NCI-H1092 (cell line): Measurements from ENCODE around the gene ABCA2.

Experiments
- DNase-seq: peaks from one replicate; lab custom pipeline; 2025; lab: John Stamatoyannopoulos, UW

Gene ABCA2

DNA sequence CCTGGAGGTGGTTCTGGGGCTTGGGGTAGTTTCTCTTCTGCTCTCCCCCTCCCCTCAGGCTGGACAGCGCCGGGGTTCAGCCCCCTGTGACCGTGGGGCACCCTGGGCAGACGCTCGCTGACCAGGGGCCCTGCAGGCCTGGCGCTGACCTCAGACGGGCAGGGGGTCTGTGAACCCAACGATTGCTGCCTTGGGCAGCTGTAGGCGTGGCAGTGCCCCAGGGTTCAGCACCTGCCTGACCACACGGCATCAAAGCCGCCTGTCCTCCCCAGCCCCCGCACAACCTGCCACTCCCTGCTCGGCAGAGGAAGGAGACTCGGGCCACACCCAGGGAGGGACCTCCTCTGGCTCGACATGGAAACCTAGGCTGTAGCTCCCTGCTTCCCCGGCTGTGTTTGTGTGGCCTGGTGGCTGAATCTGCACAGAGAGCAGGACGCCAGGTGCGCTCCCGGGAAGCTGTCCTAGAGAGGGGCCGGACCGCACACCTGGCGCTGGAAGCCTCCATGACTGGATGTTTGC is 63.8 kb downstream of the ABCA2 start:
- DNase-seq, result no peak

DNA sequence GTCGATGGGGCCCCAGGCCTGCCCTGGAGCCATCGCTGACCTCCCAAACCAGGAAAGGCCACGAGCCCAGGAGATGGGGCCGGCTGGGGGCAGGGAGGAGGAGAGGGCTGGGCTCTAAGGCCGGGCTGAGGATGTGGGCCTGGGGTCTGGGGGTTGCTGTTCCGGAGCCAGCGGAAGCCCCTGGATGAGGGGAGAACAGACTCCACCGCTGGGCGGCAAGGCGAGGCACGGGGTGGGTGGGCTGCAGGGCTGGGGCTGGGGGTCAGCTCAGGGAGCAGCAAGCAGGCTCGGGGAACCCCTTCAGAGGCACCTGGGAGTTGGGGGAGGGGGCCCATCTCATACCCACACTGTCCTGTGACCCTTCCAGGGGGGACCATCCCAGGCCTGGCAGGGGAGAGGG is 64.3 kb downstream of the ABCA2 start:
- no peak for DNase-seq

DNA sequence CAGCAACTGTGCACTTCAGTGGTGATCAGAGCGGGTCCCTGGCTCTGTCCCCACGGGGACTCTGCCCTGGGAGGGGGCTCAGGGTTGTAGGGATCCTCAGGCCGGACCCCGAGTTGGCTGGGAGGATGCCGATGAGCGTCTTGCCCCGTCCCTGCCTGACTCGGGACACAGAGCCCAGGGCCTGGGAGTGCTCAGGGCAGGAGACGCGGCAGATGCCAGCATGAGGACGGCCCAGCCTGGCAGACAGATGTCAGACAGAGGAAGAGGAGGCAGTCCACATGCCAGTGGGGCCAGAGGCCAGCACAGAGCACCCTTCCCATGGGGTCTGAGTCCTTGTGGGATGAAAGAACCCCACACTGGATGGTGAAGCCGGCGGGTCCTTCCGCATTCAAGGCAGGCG is 64.7 kb downstream of the ABCA2 start:
- no peak for DNase-seq

DNA sequence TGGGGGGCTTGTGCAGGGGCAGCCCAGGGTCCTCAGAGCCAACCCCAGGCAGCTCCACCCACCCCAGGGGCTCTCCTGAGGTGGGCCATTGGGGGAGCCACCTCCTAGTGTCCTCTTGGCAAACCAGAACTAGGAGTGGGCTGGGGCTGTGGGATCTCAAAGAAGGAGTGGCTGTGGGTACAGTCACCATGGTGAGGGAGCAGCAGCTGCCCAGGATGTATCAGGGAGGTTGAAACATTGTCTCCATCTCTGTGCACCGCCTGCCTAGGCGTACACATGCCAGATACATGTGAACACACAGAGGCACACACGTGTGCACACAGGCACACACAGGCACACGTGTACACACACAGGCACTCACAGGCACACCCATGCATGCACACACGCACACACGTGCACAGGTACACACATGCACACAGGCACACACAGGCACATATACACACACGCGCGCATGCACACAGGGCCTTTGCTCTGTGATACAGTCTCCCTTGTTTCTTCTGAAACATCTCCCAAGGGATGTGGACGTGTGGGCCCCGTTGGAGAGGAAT is 65.3 kb downstream of the ABCA2 start:
- no peak for DNase-seq

DNA sequence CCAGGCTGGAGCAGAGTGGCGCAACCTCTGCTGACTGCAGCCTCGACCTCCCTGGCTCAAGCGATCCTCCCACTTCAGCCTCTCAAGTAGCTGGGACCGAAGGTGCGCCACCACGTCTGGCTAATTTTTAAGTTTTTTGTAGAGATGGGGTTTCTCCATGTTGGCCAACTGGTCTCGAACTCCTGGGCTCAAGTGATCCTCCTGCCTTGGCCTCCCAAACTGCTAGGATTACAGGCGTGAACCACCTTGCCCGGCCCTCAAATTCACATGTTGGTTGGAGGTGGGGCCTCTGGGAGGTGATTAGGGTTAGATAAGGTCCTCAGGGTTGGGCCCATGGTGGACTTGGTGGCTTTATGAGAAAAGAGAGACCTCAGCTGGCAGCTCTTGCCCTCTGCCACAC is 65.9 kb downstream of the ABCA2 start:
- no peak for DNase-seq

DNA sequence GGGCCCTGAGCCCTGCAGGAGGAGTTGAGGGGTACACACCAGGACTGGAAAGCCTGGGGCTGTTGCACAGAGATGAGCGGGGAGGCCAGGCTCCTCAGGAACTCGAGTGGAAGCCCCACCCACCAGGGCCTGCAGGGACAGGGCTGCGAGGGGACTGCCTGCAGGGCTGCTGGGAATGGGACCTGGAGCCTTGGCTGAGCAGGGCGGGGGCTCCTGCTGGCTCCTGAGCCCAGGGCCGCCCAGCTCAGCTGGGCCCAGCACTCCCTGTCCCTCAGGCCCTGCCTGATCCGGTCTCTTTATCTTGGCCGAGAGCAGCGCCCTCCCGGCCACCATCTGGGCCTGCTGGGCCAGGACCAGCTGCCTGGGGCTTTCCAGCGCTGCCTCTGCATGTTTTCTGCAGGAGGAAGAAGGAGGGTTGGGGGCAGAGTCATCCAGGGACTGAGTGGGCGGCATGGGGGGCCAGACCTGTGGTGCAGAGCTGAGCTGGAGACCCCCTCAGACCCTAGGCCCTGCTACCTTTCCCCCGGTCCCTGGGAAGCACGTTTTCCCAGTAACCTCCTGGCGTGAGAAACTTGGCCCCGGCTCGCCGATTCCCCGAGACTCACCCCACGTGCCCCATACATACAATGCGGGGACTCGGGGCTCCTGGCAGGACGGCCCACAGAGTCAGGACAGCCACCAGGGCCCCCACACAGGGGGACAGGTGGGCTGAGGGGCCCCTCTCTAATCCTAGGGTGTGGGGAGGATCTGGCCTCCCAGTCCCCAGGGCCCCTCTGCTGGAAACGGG is 66.6 kb downstream of the ABCA2 start:
- no peak for DNase-seq

DNA sequence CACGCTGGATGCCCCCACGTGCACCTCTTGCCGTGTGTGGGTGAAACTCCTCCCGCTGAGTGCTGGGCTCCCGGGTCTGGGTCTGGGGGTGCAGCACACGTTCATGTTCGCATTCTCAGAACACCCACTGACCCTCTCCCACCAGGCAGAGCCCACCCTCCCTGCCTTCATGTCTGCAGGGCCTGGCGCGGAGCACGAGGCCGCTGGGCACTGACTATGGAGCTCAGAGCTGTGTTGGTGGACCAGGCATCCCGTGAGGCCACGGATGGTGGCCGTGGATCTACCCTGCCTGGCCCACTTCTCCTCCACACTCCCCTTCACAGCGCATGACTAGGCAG is 67.1 kb downstream of the ABCA2 start:
- DNase-seq, result no peak

DNA sequence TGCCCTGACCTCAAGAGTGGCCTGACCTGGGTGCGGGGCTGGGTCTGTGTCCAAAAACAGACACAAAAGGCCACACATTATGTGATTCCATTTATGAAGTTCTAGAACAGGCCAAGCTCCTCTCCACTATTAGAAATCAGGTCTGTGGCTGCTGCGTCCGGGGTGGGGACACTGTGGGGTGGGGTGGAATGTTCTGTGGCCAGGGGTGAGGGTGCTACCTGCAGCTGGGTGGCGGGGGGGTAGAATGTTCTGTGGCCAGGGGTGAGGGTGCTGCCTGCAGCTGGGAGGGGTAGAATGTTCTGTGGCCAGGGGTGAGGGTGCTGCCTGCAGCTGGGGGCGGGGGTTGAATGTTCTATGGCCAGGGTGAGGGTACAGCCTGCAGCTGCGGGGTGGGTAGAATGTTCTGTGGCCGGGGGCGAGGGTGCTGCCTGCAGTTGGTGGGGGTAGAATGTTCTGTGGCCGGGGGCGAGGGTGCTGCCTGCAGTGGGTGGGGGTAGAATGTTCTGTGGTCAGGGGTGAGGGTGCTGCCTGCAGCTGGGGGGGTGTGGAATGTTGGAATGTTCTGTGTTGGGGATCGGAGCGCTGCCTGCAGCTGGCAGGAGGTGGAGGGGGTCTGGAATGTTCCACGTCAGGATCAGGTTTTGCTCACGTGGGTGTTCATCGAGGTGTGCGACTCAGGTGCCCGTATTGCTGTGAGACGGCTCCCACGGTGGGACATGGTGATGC is 67.7 kb downstream of the ABCA2 start:
- DNase-seq, result no peak

DNA sequence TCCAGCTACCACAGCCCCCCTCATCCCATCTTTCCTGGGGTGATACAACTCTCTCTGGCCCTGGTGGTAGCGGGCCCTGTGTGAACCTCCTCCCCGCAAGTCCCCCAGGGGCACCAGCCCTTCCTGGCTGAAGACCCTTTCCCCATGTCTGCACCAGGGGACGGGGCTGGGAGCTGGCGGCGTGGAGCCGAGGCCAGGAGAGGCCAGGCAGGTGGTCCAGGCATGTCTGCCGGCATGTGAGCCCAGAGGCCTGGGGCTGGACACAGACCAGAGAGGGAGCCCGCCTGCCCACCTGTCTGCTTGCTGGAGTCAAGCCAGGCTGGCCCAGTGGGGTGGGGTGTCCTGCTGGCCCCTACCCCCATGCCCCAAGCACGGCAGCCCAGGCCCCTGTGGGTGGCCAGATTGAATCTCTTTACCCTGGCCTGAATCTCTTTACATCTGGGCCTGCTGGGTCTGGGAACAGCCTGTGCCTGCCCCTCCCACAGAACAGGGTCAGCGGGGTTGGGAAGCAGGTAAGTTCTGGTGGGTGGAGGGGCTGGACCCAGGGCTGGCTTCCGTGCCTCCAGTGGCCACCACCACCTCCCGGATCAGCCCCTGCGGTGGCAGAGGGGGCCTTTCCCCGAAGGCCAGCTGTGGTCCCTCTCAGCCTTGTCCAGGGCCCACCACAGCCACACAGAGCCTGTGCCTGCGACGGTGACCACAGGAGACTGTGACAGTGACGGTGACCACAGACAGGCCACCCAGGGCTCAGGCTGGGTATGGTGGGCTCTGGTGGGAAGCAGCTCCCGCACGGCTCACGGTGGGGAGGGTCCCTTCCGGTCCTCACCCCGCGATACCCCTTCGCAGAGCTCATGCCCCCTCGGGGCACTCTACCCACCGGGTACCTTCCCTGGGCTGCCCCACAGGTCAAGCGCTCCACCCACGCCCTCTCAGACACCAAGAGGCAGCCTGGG is 68.9 kb downstream of the ABCA2 start:
- no peak for DNase-seq

DNA sequence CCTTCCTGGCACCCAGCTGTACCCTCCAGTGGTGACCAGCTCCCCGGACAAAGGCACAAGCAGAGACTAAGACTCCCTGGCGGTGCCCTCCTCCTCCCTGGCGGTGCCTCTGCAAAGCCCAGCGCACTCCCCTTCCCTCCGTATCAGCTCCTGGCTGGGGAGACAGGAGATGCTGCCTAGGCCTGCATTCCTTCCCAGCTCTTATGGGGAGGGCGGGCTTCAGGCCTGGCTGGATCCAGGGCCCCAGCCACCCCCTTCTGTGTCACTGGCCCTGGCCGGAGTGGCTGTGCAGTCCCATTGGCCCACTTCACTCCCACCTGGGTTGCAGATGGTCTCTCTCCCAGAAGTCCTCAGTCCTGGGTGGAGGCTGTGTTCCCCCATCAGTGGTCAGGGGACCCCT is 69.6 kb downstream of the ABCA2 start:
- DNase-seq, result no peak

DNA sequence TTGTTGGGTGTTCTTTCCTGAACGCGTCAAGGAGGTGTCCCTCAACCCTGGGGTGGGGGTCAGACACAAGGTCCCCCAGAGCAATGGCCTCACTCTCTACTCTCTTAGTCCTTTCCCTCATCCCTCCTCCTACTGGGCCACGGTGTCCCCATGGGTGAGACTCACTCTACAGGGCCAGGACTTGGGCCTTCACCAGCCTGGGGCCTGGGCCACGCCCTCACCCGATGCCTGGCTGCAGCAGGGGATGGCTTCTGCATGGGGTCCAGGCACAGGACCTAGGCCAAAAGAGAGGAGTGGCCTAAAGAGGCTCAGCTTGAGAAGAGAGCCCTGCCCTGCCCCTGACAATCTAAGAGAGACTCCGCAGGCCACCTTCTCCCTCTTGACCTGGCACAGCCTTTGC is 70.1 kb downstream of the ABCA2 start:
- no peak for DNase-seq

DNA sequence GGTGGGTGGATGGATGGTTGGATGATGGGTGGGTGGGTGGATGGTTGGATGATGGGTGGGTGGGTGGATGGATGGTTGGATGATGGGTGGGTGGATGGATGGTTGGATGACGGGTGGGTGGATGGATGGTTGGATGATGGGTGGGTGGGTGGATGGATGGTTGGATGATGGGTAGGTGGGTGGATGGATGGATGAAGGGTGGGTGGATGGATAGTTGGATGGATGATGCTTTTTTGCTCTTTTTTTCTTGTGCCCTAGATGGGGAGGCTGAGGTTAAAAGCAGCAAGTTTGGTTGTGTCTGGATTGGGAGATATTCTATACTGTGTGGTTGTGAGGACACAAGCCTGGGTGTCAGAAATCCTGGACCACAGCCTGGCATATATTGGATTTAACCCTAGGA is 70.6 kb downstream of the ABCA2 start:
- no peak for DNase-seq
